Calu3 (cell line): Measurements from ENCODE around the gene HSP90B1. TPM values are rescaled to one million over a fixed set of nuclear protein-coding genes. Genes with fewer than 3 reads are reported as not detected.

Experiments
- BruUV-seq: library from RNA; stranded (reverse); fragments of 400-500 nt; replicated peaks from 2 replicates; lab custom pipeline; 2021; lab: Mats Ljungman, UMichigan
- CTCF ChIA-PET: fragments of 300-600 bp; sonication (Branson Sonifier 250); formaldehyde crosslinking; loops from one replicate; lab custom pipeline; 2022; ENCODE audit warnings: antibody characterized with exemption; lab: Charles Lee
- DNase-seq: peaks from one replicate; pipeline ENCODE4 v3.0.0; 2022
- H3K27ac Mint-ChIP-seq: one replicate; pipeline ENCODE4 v1.8.0; 2022; ENCODE audit warnings: mixed read lengths; ENCODE audit not compliant: unreplicated experiment
- H3K27me3 Mint-ChIP-seq: one replicate; pipeline ENCODE4 v1.8.0; 2022; ENCODE audit warnings: mixed read lengths; ENCODE audit not compliant: unreplicated experiment
- H3K36me3 Mint-ChIP-seq: one replicate; pipeline ENCODE4 v1.8.0; 2022; ENCODE audit warnings: mild to moderate bottlenecking, moderate library complexity, mixed read lengths; ENCODE audit not compliant: insufficient read depth, unreplicated experiment
- H3K4me1 Mint-ChIP-seq: one replicate; pipeline ENCODE4 v1.8.0; 2022; ENCODE audit warnings: mild to moderate bottlenecking, low read depth, mixed read lengths; ENCODE audit not compliant: unreplicated experiment
- H3K4me3 Mint-ChIP-seq: one replicate; pipeline ENCODE4 v1.8.0; 2022; ENCODE audit warnings: mild to moderate bottlenecking, low read depth, moderate library complexity, mixed read lengths; ENCODE audit not compliant: unreplicated experiment
- H3K9me3 Mint-ChIP-seq: one replicate; pipeline ENCODE4 v1.8.0; 2022; ENCODE audit warnings: low read depth, mixed read lengths; ENCODE audit not compliant: unreplicated experiment
- CTCF ChIP-seq: fragments of 200-600 bp; IDR thresholded peaks from one replicate; pipeline ENCODE4 v1.8.0; 2022; ENCODE audit warnings: antibody characterized with exemption; ENCODE audit not compliant: unreplicated experiment
- intact Hi-C: fragments of 100-400 bp; cut with micrococcal nuclease; formaldehyde crosslinking; loops from one replicate; pipeline ENCODE4 v1.10.0; 2022; ENCODE audit not compliant: unreplicated experiment
- total RNA-seq: library from RNA; stranded (reverse); gene quantifications from 2 replicates; pipeline ENCODE4 v1.2.3, GENCODE V29; 2022

HSP90B1 gene
- total RNA-seq, 1 experiment from 2014 or later: 1,328 TPM

- TF ChIP-seq CTCF: no peak
- intact Hi-C loops: loop anchor here (1.0 to 5.0 kb wide), 3 partner anchors 44 to 225 kb away; a partner anchor contains a TSS
- H3K4me3 Mint-ChIP-seq: no peak overlapping the region
These were observed 45.9 kb upstream of the HSP90B1 start for GRCh38 chr12:103884316-103884715.

GRCh38 chr12:103886195-103886797 is 43.9 kb upstream of the HSP90B1 start:
- intact Hi-C loops: no loop called here

More at GRCh38 chr12:103884316-103884715, 45.9 kb upstream of the HSP90B1 start:
- BruUV-seq: no TSS peak
- no peak overlapping the region for H3K27ac Mint-ChIP-seq
- CTCF ChIA-PET: interaction anchor here (1.0 to 1.6 kb wide), 3 partner anchors 45 to 224 kb away, joined by 3 to 11 read pairs (median 6); partner anchors contain the start of gene HSP90B1
- no peaks in the 10 kb centered on the region for H3K9me3 Mint-ChIP-seq
- H3K4me1 Mint-ChIP-seq: peaks cover 21% of the 10 kb centered on the region
- H3K36me3 Mint-ChIP-seq: no peaks in the 10 kb centered on the region
- no peaks in the 10 kb centered on the region for H3K27me3 Mint-ChIP-seq
- peak; percentile 30 for DNase-seq

GRCh38 chr12:103887738-103888137 is 42.5 kb upstream of the HSP90B1 start:
- H3K36me3 Mint-ChIP-seq: no peaks in the 10 kb centered on the region
- no peak overlapping the region for H3K4me3 Mint-ChIP-seq
- H3K27ac Mint-ChIP-seq: no peak overlapping the region
- intact Hi-C loops: no loop called here
- no peak for TF ChIP-seq CTCF
- no peaks in the 10 kb centered on the region for H3K27me3 Mint-ChIP-seq
- CTCF ChIA-PET: no interaction called here
- BruUV-seq: no TSS peak
- DNase-seq: no peak
- no peaks in the 10 kb centered on the region for H3K4me1 Mint-ChIP-seq
- H3K9me3 Mint-ChIP-seq: no peaks in the 10 kb centered on the region

More at GRCh38 chr12:103886195-103886797, 43.9 kb upstream of the HSP90B1 start:
- CTCF ChIA-PET: no interaction called here
- Mint-ChIP-seq H3K4me1 (peaks cover 4% of the 10 kb centered on the region), H3K9me3 (no peaks in the 10 kb centered on the region), H3K36me3 (no peaks in the 10 kb centered on the region), H3K27ac (no peak overlapping the region), H3K27me3 (no peaks in the 10 kb centered on the region), H3K4me3 (no peak overlapping the region)
- TF ChIP-seq CTCF: no peak
- DNase-seq: no peak
- BruUV-seq: no TSS peak

GRCh38 chr12:103897316-103897715 is 32.9 kb upstream of the HSP90B1 start:
- no peak for DNase-seq
- TF ChIP-seq CTCF: no peak
- Mint-ChIP-seq H3K36me3 (no peaks in the 10 kb centered on the region), H3K4me3 (no peak overlapping the region), H3K27me3 (peaks cover 13% of the 10 kb centered on the region), H3K4me1 (no peaks in the 10 kb centered on the region), H3K9me3 (no peaks in the 10 kb centered on the region), H3K27ac (no peak overlapping the region)
- CTCF ChIA-PET: no interaction called here
- intact Hi-C loops: no loop called here
- no TSS peak for BruUV-seq
